ENCODE results near the gene DUSP16. TPM values are rescaled to one million over a fixed set of nuclear protein-coding genes. Genes with fewer than 3 reads are reported as not detected.

The DUSP16 gene
- total and polyA plus RNA-seq, 2 of the 8 experiments (the other 6 are each of a cell fraction or from before 2014, with no cell fraction given) = 31.6 to 55.9 TPM

- no peak overlapping the region for H2AFZ ChIP-seq (ENCODE audit: low read length)
- no peak overlapping the region for H3K4me2 ChIP-seq (ENCODE audit: insufficient read depth in 1 of 2, low read depth in 2 of 2, low read length in 2 of 2)
- POLR2A ChIA-PET (ENCODE audit: partially characterized antibody) = interaction anchor here (1.0 kb wide), 1 partner anchor 236 kb away, joined by 3 read pairs; no protein-coding TSS in a partner anchor
- no peak overlapping the region for H3K56ac ChIP-seq (replicated peaks; ENCODE audit: insufficient read length, low read depth, low read length)
- H2BK5ac ChIP-seq (ENCODE audit: low read depth, low read length) = no peak overlapping the region
- no peaks in the 10 kb centered on the region for H3K27me3 ChIP-seq (replicated peaks in 1 of 4; ENCODE audit: control insufficient read depth in 3 of 4, extremely low read depth in 1 of 4, insufficient read depth in 3 of 4, low read length in 3 of 4)
- DNase-seq (ENCODE audit: low read depth in 1 of 2, low spot score in 2 of 2) (no peak), FAIRE-seq (no peak)
- H4K91ac ChIP-seq (replicated peaks; ENCODE audit: insufficient read length, low read length) = no peak overlapping the region
- H3K4ac ChIP-seq (replicated peaks; ENCODE audit: insufficient read length, low read depth, low read length) = no peak overlapping the region
- no peak overlapping the region for H3K4me3 ChIP-seq (ENCODE audit: extremely low read depth in 1 of 4, insufficient read depth in 2 of 4, low read depth in 3 of 4, low read length in 4 of 4)
- no peak overlapping the region for H3K23ac ChIP-seq (ENCODE audit: insufficient read length)
- H3K27ac ChIP-seq (ENCODE audit: low read depth, low read length) = no peak overlapping the region
- no peak overlapping the region for H3K9ac ChIP-seq (replicated peaks in 1 of 4; ENCODE audit: extremely low read depth in 1 of 4, low read depth in 3 of 4, low read length in 3 of 4)
- peaks cover 0 to 24% of the 10 kb centered on the region in 2 experiments; a peak in 3 of 4 replicates for H3K79me2 ChIP-seq (ENCODE audit: control insufficient read depth in 1 of 2, insufficient read depth in 2 of 2, low read length in 2 of 2)
- H2BK20ac ChIP-seq (ENCODE audit: low read length) = no peak overlapping the region
- H3K18ac ChIP-seq (ENCODE audit: extremely low read depth, low read length) = no peak overlapping the region
- peaks cover 0 to 6% (median 2%) of the 10 kb centered on the region in 4 experiments; a peak in 3 of 8 replicates for H3K36me3 ChIP-seq (ENCODE audit: control insufficient read depth in 2 of 4, insufficient read depth in 4 of 4, low read length in 3 of 4)
- H2BK12ac ChIP-seq (ENCODE audit: low read depth, low read length) = no peak overlapping the region
- TF ChIP-seq BRCA1 (IDR thresholded peaks at IDR 0.05; ENCODE audit: low read depth, low read length) = no peak
- no peak for TF ChIP-seq CBX8 (IDR thresholded peaks at IDR 0.05; ENCODE audit: borderline replicate concordance, low read depth, low read length)
- no peak for TF ChIP-seq NANOG (IDR thresholded peaks at IDR 0.05; ENCODE audit: insufficient read depth, low read depth, low read length, poor library complexity, severe bottlenecking)
- TF ChIP-seq SP4 (IDR thresholded peaks at IDR 0.05; ENCODE audit: low read length) = no peak
- no peak for TF ChIP-seq MAFK (IDR thresholded peaks at IDR 0.05; ENCODE audit: low read depth, low read length)
- no peak for TF ChIP-seq CTBP2 (IDR thresholded peaks at IDR 0.05; ENCODE audit: borderline replicate concordance, insufficient read depth, insufficient read length, low read length)
- TF ChIP-seq KDM1A (IDR thresholded peaks at IDR 0.05; ENCODE audit: borderline replicate concordance, low read length) = no peak
- no peak for TF ChIP-seq TAF7 (optimal IDR thresholded peaks at IDR 0.05; ENCODE audit: borderline replicate concordance, low read depth, low read length)
- no peak for TF ChIP-seq KDM5A (IDR thresholded peaks at IDR 0.05; ENCODE audit: low read length)
- H2BK15ac ChIP-seq (ENCODE audit: low read length) = no peak overlapping the region
- no peaks in the 10 kb centered on the region; the same call in 1 of the 2 replicates for H3K23me2 ChIP-seq (ENCODE audit: low read depth, low read length)
- H2AK5ac ChIP-seq (ENCODE audit: low read depth, low read length) = no peak overlapping the region
- 81 to 100% methylated on average over 2 to 5 of the region's 5 CpGs for WGBS, 2 experiments (ENCODE audit: extremely low coverage in 1 of 2, insufficient coverage in 1 of 2, insufficient read length in 1 of 2, insufficient replicate concordance in 2 of 2, low coverage in 1 of 2, low lambda C conversion rate in 2 of 2, missing lambda C conversion rate in 1 of 2)
- peaks cover 5% of the 10 kb centered on the region; the same call in 1 of the 2 replicates for H3K79me1 ChIP-seq (ENCODE audit: low read depth, low read length)
- CTCF ChIA-PET (ENCODE audit: partially characterized antibody) = interaction anchor here (1.0 to 1.3 kb wide), 3 partner anchors 70 to 118 kb away, joined by 3 to 5 read pairs (median 3); partner anchors contain the start of gene DUSP16
- H3K4me1 ChIP-seq (replicated peaks in 1 of 4; ENCODE audit: control insufficient read depth in 3 of 4, insufficient read depth in 4 of 4, low read length in 3 of 4) = peaks cover 0 to 5% (median 4%) of the 10 kb centered on the region in 4 experiments; a peak in 3 of 7 replicates
- H4K8ac ChIP-seq (ENCODE audit: extremely low read depth, insufficient read depth, low read length) = no peak overlapping the region
- H4K5ac ChIP-seq (ENCODE audit: insufficient read length, low read depth, low read length) = no peak overlapping the region
- no peak overlapping the region for H3K14ac ChIP-seq (ENCODE audit: insufficient read length)
- no peak overlapping the region for H2BK120ac ChIP-seq (replicated peaks; ENCODE audit: low read depth, low read length)
- H4K20me1 ChIP-seq (replicated peaks in 1 of 2; ENCODE audit: control insufficient read depth in 1 of 2, insufficient read depth in 2 of 2, low read length in 2 of 2) = peaks cover 0 to 1% of the 10 kb centered on the region in 2 experiments
- no peaks in the 10 kb centered on the region for H3K9me3 ChIP-seq (ENCODE audit: insufficient read depth in 2 of 2, low read depth in 1 of 2, low read length in 1 of 2)
Measured at GRCh38 chr12:12492547-12492946, 70.1 kb downstream of the DUSP16 start.
